K562 (cell line): ENCODE measurements around the gene MCAM. TPM values are rescaled to one million over a fixed set of nuclear protein-coding genes. Genes with fewer than 3 reads are reported as not detected.

Source experiments
- ATF1 ChIP-seq, 2 experiments: fragments of 450-650 bp in 1 of 2; IDR thresholded peaks; 2 replicates each; pipeline ENCODE4 v1.6.1; 2016; ENCODE audit warnings: missing compliant biosample characterization in 1 of 2, missing genetic modification characterization in 1 of 2
- C11orf30 ChIP-seq: fragments of 450-650 bp; IDR thresholded peaks from 2 replicates; pipeline ENCODE4 v1.6.1; 2016; ENCODE audit warnings: low read depth, mild to moderate bottlenecking
- CBFB ChIP-seq: sonication (generic); formaldehyde crosslinking; IDR thresholded peaks from 2 replicates; pipeline ENCODE4 v1.4.0; 2020; ENCODE audit warnings: mild to moderate bottlenecking, missing genetic modification reagents
- CHCHD3 ChIP-seq: fragments of 250-450 bp; sonication (Bioruptor Pico); IDR thresholded peaks from 2 replicates; pipeline ENCODE4 v2.1.2; 2022; ENCODE audit warnings: mild to moderate bottlenecking
- IRF2 ChIP-seq: sonication (generic); formaldehyde crosslinking; IDR thresholded peaks from 2 replicates; pipeline ENCODE4 v1.8.1; 2022; ENCODE audit warnings: mild to moderate bottlenecking, missing genetic modification reagents
- MED1 ChIP-seq: sonication (generic); formaldehyde crosslinking; IDR thresholded peaks from 2 replicates; pipeline ENCODE4 v1.8.1; 2023; ENCODE audit warnings: missing genetic modification reagents, borderline replicate concordance
- PHTF2 ChIP-seq: fragments of 250-450 bp; sonication (Bioruptor Pico); IDR thresholded peaks from 2 replicates; pipeline ENCODE4 v1.5.0; 2021; ENCODE audit warnings: mild to moderate bottlenecking
- RBBP5 ChIP-seq: fragments of 200-600 bp; sonication (generic); IDR thresholded peaks from 2 replicates; pipeline ENCODE4 v1.6.1; 2012; ENCODE audit warnings: borderline replicate concordance, mild to moderate bottlenecking, low read length, control low read depth, inconsistent platforms; ENCODE audit not compliant: insufficient read depth, poor library complexity, severe bottlenecking
- RBM34 ChIP-seq: fragments of 200-400 bp; formaldehyde crosslinking; IDR thresholded peaks from 2 replicates; pipeline ENCODE4 v1.6.1; 2018; ENCODE audit warnings: low read length, borderline replicate concordance; ENCODE audit not compliant: insufficient read depth
- RFX7 ChIP-seq: fragments of 250-450 bp; sonication (Bioruptor Pico); IDR thresholded peaks from 2 replicates; pipeline ENCODE4 v1.5.1; 2021; ENCODE audit warnings: mild to moderate bottlenecking
- SNIP1 ChIP-seq: fragments of 450-650 bp; IDR thresholded peaks from 2 replicates; pipeline ENCODE4 v1.7.1; 2017; ENCODE audit warnings: low read depth, mild to moderate bottlenecking
- polyA plus RNA-seq, 8 experiments: library from polyadenylated mRNA; depleted of rRNA in 4 of 8; stranded (reverse) in 5 of 8; unstranded in 3 of 8; fragments of >200 nt; fragmentation: Nextera tagmentation in 2 of 8; fragmentation: Illumina TruSeq in 1 of 8; extraction: Ambion mirVana in 2 of 8; extraction: Trizol in 1 of 8; gene quantifications; 2 replicates each; pipeline versions ENCODE4 v1.2.1 to v1.2.3, GENCODE V29; 2011 to 2014; ENCODE audit warnings: inconsistent platforms in 1 of 8, missing spikeins in 1 of 8
- total RNA-seq, 7 experiments: library from RNA; depleted of rRNA in 6 of 7; stranded (reverse); fragments of >200 nt in 6 of 7; fragmentation: Illumina TruSeq in 2 of 7; extraction: Trizol in 2 of 7; gene quantifications; 2 replicates each; pipeline versions ENCODE4 v1.2.1 to v1.2.3, GENCODE V29; 2011 to 2021; ENCODE audit warnings: low replicate concordance in 1 of 7
- TF ChIP-seq, protein P1 (sequence below), 2 experiments: fragments of 450-650 bp; IDR thresholded peaks; 2 replicates each; pipeline ENCODE4 v1.6.1; 2016; ENCODE audit warnings: mild to moderate bottlenecking in 2 of 2, borderline replicate concordance in 1 of 2, low read depth in 1 of 2, moderate library complexity in 1 of 2
- TF ChIP-seq, protein P2 (sequence below): fragments of 450-650 bp; formaldehyde crosslinking; conservative IDR thresholded peaks from 2 replicates; pipeline ENCODE4 v1.4.0; 2022; ENCODE audit warnings: mild to moderate bottlenecking, missing genetic modification characterization
- TF ChIP-seq, protein P3 (sequence below): fragments of 200-800 bp; sonication (Bioruptor generic); IDR thresholded peaks from 2 replicates; pipeline ENCODE4 v1.6.1; 2017; ENCODE audit warnings: missing genetic modification characterization, missing compliant biosample characterization

Gene MCAM
- total and polyA plus RNA-seq, 9 of the 15 experiments (the other 6 are each of a cell fraction or from before 2014, with no cell fraction given), result 14.7 to 118 (median 53.6) TPM

DNA sequence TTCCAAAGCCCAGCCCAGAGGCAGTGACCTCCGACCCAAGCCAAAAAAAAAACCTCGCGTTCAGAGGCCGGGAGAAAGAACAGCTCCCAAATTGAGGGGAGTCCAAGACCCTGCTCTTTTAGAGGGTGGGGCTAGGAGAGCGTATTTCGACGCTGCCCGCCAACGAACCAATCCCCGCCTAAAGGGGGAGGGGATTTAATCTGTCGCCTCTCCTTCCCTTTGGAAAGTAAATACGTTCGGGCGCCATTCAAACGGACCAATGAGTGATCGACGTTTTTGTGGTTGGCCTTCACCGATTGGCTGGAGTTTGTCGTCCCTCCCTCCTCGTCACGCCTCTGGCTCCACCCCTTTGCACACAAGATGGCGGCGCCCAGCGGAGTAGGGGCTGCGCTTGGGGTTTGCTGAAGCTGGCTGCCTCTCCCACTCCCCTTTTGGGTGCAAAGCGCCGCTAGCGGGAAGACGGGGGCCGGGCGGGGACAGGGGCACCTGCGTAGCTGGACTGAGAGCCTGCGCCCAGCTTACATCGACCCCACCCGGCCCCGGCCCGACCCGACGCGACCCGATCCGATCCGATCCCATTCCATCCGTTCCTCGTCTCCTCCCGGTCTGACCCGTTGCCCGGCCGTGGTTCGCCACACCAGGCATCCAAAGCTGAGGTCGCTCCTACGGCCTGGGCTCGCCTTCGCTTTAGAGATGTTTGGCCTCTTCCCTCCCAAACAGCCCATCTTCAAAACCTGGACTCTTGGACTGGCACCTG is 17.4 kb upstream of the MCAM start, which contains the start of gene RNF26 (continued):
- TF ChIP-seq, protein P1, sequence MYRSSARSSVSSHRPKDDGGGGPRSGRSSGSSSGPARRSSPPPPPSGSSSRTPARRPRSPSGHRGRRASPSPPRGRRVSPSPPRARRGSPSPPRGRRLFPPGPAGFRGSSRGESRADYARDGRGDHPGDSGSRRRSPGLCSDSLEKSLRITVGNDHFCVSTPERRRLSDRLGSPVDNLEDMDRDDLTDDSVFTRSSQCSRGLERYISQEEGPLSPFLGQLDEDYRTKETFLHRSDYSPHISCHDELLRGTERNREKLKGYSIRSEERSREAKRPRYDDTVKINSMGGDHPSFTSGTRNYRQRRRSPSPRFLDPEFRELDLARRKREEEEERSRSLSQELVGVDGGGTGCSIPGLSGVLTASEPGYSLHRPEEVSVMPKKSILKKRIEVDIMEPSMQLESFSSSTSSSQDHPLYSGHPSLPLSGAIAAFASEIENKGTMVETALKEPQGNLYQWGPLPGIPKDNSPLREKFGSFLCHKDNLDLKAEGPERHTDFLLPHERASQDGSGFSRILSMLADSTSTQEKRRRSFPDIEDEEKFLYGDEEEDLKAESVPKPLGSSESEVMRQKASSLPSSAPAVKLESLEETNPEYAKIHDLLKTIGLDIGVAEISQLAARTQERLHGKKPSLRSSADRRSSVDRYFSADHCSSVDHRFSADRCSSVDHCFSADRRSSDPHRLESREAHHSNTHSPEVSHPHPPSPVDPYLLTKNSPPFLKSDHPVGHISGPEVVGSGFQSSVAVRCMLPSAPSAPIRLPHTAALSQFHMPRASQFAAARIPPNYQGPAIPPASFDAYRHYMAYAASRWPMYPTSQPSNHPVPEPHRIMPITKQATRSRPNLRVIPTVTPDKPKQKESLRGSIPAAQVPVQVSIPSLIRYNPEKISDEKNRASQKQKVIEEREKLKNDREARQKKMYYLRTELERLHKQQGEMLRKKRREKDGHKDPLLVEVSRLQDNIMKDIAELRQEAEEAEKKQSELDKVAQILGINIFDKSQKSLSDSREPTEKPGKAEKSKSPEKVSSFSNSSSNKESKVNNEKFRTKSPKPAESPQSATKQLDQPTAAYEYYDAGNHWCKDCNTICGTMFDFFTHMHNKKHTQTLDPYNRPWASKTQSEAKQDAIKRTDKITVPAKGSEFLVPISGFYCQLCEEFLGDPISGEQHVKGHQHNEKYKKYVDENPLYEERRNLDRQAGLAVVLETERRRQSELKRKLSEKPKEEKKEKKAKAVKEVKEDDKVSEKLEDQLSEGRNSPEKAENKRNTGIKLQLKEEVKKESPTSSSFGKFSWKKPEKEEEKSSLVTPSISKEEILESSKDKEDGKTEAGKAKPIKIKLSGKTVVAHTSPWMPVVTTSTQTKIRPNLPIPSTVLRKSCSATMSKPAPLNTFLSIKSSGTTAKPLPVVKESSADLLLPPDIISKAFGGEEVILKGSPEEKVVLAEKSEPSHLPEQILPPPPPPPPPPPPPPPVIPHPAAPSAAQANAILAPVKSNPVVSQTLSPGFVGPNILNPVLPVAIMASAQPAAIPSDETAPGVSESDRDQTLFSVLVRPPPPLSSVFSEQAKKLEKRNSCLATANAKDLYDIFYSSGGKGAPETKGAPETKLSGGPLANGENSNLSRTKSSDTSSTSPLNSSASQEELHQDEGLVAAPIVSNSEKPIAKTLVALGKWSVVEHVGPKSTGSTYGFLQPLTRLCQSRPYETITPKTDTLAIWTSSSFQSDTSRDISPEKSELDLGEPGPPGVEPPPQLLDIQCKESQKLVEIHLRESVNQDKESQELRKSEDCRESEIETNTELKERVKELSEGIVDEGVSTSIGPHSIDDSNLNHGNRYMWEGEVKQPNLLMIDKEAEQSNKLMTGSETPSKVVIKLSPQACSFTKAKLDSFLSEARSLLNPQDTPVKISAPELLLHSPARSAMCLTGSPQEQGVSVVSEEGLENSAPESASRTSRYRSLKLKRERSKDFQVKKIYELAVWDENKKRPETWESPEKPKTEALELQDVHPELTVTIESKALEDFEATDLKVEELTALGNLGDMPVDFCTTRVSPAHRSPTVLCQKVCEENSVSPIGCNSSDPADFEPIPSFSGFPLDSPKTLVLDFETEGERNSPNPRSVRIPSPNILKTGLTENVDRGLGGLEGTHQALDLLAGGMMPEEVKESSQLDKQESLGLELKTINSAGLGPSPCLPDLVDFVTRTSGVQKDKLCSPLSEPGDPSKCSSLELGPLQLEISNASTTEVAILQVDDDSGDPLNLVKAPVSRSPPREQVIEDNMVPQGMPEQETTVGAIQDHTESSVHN (IDR thresholded peaks at IDR 0.05; ENCODE audit: borderline replicate concordance in 1 of 2, low read depth in 1 of 2), result no peak
- TF ChIP-seq, protein P2, sequence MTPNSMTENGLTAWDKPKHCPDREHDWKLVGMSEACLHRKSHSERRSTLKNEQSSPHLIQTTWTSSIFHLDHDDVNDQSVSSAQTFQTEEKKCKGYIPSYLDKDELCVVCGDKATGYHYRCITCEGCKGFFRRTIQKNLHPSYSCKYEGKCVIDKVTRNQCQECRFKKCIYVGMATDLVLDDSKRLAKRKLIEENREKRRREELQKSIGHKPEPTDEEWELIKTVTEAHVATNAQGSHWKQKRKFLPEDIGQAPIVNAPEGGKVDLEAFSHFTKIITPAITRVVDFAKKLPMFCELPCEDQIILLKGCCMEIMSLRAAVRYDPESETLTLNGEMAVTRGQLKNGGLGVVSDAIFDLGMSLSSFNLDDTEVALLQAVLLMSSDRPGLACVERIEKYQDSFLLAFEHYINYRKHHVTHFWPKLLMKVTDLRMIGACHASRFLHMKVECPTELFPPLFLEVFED (CRISPR knock-in tag), result no peak
- no peak for TF ChIP-seq RBM34
- TF ChIP-seq RBBP5, result peak; percentile 95
- TF ChIP-seq ATF1 (CRISPR knock-in tag; IDR thresholded peaks at IDR 0.05), result peak; percentile 60
- TF ChIP-seq ATF1 (tag; IDR thresholded peaks at IDR 0.05), result peak; percentile 97
- TF ChIP-seq RFX7 (CRISPR knock-in tag), result no peak
- peak; percentile 97 for TF ChIP-seq C11orf30
- no peak for TF ChIP-seq IRF2 (CRISPR knock-in tag)
- TF ChIP-seq CBFB (CRISPR knock-in tag), result no peak
- TF ChIP-seq PHTF2 (CRISPR knock-in tag), result no peak
- no peak for TF ChIP-seq SNIP1
- no peak for TF ChIP-seq MED1 (CRISPR knock-in tag)
- no peak for TF ChIP-seq CHCHD3 (CRISPR knock-in tag)
- TF ChIP-seq, protein P3, sequence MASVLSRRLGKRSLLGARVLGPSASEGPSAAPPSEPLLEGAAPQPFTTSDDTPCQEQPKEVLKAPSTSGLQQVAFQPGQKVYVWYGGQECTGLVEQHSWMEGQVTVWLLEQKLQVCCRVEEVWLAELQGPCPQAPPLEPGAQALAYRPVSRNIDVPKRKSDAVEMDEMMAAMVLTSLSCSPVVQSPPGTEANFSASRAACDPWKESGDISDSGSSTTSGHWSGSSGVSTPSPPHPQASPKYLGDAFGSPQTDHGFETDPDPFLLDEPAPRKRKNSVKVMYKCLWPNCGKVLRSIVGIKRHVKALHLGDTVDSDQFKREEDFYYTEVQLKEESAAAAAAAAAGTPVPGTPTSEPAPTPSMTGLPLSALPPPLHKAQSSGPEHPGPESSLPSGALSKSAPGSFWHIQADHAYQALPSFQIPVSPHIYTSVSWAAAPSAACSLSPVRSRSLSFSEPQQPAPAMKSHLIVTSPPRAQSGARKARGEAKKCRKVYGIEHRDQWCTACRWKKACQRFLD (CRISPR knock-in tag), result 0 out of 2 replicates have a peak, but pooled peaks have one; percentile 25
